ENCODE measurements around the gene NPSR1. TPM values are rescaled to one million over a fixed set of nuclear protein-coding genes. Genes with fewer than 3 reads are reported as not detected.

The NPSR1 gene
- total and polyA plus RNA-seq, 4 donors = not detected

DNA sequence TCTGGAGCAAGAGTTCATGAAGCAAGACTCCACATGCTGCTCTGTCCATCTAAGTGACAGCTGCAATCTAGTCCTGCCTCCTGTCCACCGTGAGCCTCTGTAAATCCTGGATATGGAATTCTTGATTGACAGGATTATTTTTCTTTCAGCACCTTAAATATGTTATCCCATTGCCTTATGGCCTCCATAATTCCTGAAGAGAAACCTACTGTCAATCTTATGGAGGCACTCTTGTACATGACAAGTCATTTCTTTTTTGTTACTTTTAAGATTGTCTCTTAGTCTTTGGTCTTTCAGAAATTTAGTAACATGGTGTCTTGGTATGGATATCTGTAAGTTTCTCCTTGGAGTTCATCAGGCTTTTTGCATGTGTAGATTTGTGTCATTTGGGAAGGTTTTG, 82.8 kb downstream of the NPSR1 start:
- DNase-seq (ENCODE audit: low spot score) = no peak
- Histone ChIP-seq H3K9me3 (ENCODE audit: control insufficient read depth in 4 of 4, low read length in 3 of 4) (peaks cover 0 to 10% (median 1%) of the 10 kb centered on the region in 4 donors), H3K9ac (ENCODE audit: low read depth in 1 of 2, low read length in 2 of 2) (no peak overlapping the region), H3K27ac (ENCODE audit: low read depth in 1 of 2, low read length in 2 of 2) (no peak overlapping the region), H3K36me3 (ENCODE audit: control insufficient read depth in 4 of 4, insufficient read depth in 3 of 4, low read depth in 1 of 4, low read length in 3 of 4) (no peaks in the 10 kb centered on the region), H3K4me3 (ENCODE audit: low read depth in 1 of 3, low read length in 3 of 3) (no peak overlapping the region), H3K27me3 (ENCODE audit: control insufficient read depth in 4 of 4, insufficient read depth in 4 of 4, low read length in 3 of 4) (no peaks in the 10 kb centered on the region), H3K4me1 (ENCODE audit: control insufficient read depth in 4 of 4, insufficient read depth in 4 of 4, low read length in 3 of 4) (no peaks in the 10 kb centered on the region)
- WGBS = 88% methylated on average over 1 of the region's 1 CpG
- no peak for TF ChIP-seq HNF4G (IDR thresholded peaks at IDR 0.05)

DNA sequence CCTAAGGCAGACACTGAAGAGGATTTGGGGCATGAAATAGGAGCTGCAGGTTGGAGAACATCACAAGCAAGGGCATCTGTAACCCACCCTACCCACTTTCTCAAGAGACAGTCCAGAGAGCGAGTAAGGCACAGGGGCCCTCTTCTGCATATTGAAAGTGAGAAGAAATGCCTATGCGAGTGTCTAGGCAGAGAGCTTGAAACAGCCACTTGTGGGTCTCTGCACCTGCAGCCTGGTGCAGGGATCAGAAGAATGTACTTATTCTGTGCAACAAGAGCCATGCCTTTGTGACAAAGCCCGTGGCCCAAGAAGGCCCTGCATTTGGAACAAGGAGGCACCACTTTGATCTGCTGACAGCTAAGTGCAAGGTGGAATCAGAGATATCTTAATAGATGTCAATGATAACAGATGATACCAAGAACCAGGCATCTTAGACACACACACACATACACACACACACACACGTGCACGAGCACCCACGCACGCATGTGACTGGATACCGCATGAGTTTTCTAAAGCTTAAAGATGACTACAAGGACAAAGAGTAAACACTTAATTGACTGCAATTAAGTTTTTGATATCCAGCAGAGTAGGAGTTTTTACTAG, 89.3 kb downstream of the NPSR1 start:
- Histone ChIP-seq H3K27ac (ENCODE audit: low read depth in 1 of 2, low read length in 2 of 2) (no peak overlapping the region), H3K9ac (ENCODE audit: low read depth in 1 of 2, low read length in 2 of 2) (no peak overlapping the region), H3K9me3 (ENCODE audit: control insufficient read depth in 4 of 4, low read length in 3 of 4) (peaks cover 0 to 5% (median 1%) of the 10 kb centered on the region in 4 donors), H3K36me3 (ENCODE audit: control insufficient read depth in 4 of 4, insufficient read depth in 3 of 4, low read depth in 1 of 4, low read length in 3 of 4) (no peaks in the 10 kb centered on the region), H3K4me3 (ENCODE audit: low read depth in 1 of 3, low read length in 3 of 3) (no peak overlapping the region), H3K4me1 (ENCODE audit: control insufficient read depth in 4 of 4, insufficient read depth in 4 of 4, low read length in 3 of 4) (peaks cover 0 to 7% (median 3%) of the 10 kb centered on the region in 4 donors), H3K27me3 (ENCODE audit: control insufficient read depth in 4 of 4, insufficient read depth in 4 of 4, low read length in 3 of 4) (no peaks in the 10 kb centered on the region)
- TF ChIP-seq, protein P1, sequence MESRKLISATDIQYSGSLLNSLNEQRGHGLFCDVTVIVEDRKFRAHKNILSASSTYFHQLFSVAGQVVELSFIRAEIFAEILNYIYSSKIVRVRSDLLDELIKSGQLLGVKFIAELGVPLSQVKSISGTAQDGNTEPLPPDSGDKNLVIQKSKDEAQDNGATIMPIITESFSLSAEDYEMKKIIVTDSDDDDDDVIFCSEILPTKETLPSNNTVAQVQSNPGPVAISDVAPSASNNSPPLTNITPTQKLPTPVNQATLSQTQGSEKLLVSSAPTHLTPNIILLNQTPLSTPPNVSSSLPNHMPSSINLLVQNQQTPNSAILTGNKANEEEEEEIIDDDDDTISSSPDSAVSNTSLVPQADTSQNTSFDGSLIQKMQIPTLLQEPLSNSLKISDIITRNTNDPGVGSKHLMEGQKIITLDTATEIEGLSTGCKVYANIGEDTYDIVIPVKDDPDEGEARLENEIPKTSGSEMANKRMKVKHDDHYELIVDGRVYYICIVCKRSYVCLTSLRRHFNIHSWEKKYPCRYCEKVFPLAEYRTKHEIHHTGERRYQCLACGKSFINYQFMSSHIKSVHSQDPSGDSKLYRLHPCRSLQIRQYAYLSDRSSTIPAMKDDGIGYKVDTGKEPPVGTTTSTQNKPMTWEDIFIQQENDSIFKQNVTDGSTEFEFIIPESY (IDR thresholded peaks at IDR 0.05) = no peak
- TF ChIP-seq HNF4G (IDR thresholded peaks at IDR 0.05) (no peak), SP1 (IDR thresholded peaks at IDR 0.05) (no peak), TAF1 (conservative IDR thresholded peaks at IDR 0.05) (no peak), HNF4A (conservative IDR thresholded peaks at IDR 0.05) (no peak), NR2F2 (IDR thresholded peaks at IDR 0.05) (no peak), RAD21 (IDR thresholded peaks at IDR 0.05) (no peak), EGR1 (IDR thresholded peaks at IDR 0.05; ENCODE audit: low read depth in 2 of 2) (no peak), GABPA (IDR thresholded peaks at IDR 0.05 in 1 of 2, conservative IDR thresholded peaks at IDR 0.05 in 1 of 2) (no peak), RXRA (IDR thresholded peaks at IDR 0.05) (no peak), FOXA2 (IDR thresholded peaks at IDR 0.05) (no peak), FOXA1 (IDR thresholded peaks at IDR 0.05) (no peak), JUND (IDR thresholded peaks at IDR 0.05) (no peak), YY1 (IDR thresholded peaks at IDR 0.05) (no peak)
- TF ChIP-seq, protein P2, sequence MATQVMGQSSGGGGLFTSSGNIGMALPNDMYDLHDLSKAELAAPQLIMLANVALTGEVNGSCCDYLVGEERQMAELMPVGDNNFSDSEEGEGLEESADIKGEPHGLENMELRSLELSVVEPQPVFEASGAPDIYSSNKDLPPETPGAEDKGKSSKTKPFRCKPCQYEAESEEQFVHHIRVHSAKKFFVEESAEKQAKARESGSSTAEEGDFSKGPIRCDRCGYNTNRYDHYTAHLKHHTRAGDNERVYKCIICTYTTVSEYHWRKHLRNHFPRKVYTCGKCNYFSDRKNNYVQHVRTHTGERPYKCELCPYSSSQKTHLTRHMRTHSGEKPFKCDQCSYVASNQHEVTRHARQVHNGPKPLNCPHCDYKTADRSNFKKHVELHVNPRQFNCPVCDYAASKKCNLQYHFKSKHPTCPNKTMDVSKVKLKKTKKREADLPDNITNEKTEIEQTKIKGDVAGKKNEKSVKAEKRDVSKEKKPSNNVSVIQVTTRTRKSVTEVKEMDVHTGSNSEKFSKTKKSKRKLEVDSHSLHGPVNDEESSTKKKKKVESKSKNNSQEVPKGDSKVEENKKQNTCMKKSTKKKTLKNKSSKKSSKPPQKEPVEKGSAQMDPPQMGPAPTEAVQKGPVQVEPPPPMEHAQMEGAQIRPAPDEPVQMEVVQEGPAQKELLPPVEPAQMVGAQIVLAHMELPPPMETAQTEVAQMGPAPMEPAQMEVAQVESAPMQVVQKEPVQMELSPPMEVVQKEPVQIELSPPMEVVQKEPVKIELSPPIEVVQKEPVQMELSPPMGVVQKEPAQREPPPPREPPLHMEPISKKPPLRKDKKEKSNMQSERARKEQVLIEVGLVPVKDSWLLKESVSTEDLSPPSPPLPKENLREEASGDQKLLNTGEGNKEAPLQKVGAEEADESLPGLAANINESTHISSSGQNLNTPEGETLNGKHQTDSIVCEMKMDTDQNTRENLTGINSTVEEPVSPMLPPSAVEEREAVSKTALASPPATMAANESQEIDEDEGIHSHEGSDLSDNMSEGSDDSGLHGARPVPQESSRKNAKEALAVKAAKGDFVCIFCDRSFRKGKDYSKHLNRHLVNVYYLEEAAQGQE (IDR thresholded peaks at IDR 0.05) = no peak
- TF ChIP-seq, protein P3, sequence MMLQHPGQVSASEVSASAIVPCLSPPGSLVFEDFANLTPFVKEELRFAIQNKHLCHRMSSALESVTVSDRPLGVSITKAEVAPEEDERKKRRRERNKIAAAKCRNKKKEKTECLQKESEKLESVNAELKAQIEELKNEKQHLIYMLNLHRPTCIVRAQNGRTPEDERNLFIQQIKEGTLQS (IDR thresholded peaks at IDR 0.05) = no peak
- TF ChIP-seq, protein P4, sequence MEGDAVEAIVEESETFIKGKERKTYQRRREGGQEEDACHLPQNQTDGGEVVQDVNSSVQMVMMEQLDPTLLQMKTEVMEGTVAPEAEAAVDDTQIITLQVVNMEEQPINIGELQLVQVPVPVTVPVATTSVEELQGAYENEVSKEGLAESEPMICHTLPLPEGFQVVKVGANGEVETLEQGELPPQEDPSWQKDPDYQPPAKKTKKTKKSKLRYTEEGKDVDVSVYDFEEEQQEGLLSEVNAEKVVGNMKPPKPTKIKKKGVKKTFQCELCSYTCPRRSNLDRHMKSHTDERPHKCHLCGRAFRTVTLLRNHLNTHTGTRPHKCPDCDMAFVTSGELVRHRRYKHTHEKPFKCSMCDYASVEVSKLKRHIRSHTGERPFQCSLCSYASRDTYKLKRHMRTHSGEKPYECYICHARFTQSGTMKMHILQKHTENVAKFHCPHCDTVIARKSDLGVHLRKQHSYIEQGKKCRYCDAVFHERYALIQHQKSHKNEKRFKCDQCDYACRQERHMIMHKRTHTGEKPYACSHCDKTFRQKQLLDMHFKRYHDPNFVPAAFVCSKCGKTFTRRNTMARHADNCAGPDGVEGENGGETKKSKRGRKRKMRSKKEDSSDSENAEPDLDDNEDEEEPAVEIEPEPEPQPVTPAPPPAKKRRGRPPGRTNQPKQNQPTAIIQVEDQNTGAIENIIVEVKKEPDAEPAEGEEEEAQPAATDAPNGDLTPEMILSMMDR (IDR thresholded peaks at IDR 0.05; ENCODE audit: low read depth, low read length, missing input control) = no peak
- TF ChIP-seq, protein P5, sequence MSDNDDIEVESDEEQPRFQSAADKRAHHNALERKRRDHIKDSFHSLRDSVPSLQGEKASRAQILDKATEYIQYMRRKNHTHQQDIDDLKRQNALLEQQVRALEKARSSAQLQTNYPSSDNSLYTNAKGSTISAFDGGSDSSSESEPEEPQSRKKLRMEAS (IDR thresholded peaks at IDR 0.05) = no peak
- 89% methylated on average over 8 of the region's 8 CpGs for WGBS
- DNase-seq (ENCODE audit: low spot score) = no peak
